ENCODE results near the gene TRIM43B. TPM values are rescaled to one million over a fixed set of nuclear protein-coding genes. Genes with fewer than 3 reads are reported as not detected.
A peak's percentile ranks its signal among the peaks of the same experiment; 100 is the strongest.
"Not testable (repeated sequence)": the region's sequence is repeated elsewhere in the genome, so short reads cannot be mapped to it uniquely, and the experiment has no call there.

Gene TRIM43B
- total RNA-seq: under 1 TPM in 2 of 8 experiments, not detected in 6; 0.23 to 0.28 TPM

DNA sequence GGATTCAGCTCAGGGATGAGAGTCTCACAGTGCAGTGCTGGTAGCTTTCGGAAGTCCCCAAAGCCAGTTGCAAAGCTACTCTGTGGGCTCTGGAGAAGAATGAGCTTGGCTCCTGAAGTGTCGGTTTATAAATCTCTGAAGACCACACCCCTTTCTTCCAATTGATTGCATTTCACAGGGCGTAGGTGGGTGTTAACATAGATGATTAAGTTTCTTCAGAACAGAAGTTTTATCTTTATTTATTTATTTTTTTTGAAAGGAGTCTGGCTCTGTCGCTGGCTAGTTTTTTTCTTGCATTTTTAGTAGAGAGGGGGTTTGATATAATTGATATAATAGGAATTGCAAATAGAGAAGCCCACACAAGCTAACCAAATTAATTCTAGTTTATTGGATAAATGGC is at the start of gene TRIM43B:
Gene TRIM43B (minus strand): TSS at position 101 of the 400 bp plus-strand sequence. CDS start 2,040 bp downstream, outside the sequence.
- ATAC-seq (replicated peaks in 6 of 8); H3K27ac ChIP-seq; H3K4me1 ChIP-seq (replicated peaks in 1 of 2); in situ Hi-C loops (cut with MboI; ENCODE audit: low pct_unique_long_range_greater_than_20kb in 2 of 9, low sequenced_read_pairs in 9 of 9, unreplicated experiment in 9 of 9); H3K4me3 ChIP-seq: not testable (repeated sequence)
- no CpG with 5 or more reads among the region's 4 CpGs for WGBS, 10 experiments

GRCh38 chr2:95531254-95531771 is 46.8 kb upstream of the TRIM43B start:
- 0 to 80% (median 35%) methylated on average over 1 to 4 of the region's 4 CpGs; no CpG with 5 or more reads in 2 of the 10 experiments for WGBS, 10 experiments
- in situ Hi-C loops (cut with MboI; ENCODE audit: low pct_unique_long_range_greater_than_20kb in 2 of 9, low sequenced_read_pairs in 9 of 9, unreplicated experiment in 9 of 9): no loop called here
- ATAC-seq (replicated peaks in 6 of 8): peak in 7 of 8 experiments; percentile 22 to 74 (median 32)
- Histone ChIP-seq H3K4me1 (replicated peaks in 1 of 2) (no peaks in the 10 kb centered on the region), H3K27ac (no peak overlapping the region), H3K4me3 (no peak overlapping the region)

- no peak overlapping the region for H3K4me3 ChIP-seq
- H3K4me1 ChIP-seq (replicated peaks in 1 of 2): no peaks in the 10 kb centered on the region
- no peak overlapping the region for H3K27ac ChIP-seq
- in situ Hi-C loops (cut with MboI; ENCODE audit: low pct_unique_long_range_greater_than_20kb in 2 of 9, low sequenced_read_pairs in 9 of 9, unreplicated experiment in 9 of 9): no loop called here
- 0 to 100% (median 80%) methylated on average over 1 to 4 of the region's 9 CpGs; no CpG with 5 or more reads in 3 of the 10 experiments for WGBS, 10 experiments
- peak in 7 of 8 experiments; percentile 5 to 92 (median 51) for ATAC-seq (replicated peaks in 6 of 8)
Measured at GRCh38 chr2:95530734-95531133, 46.2 kb upstream of the TRIM43B start.

- ATAC-seq (replicated peaks in 6 of 8): peak in 3 of 8 experiments; percentile 70 to 95 (median 73)
- Histone ChIP-seq H3K4me1 (replicated peaks in 1 of 2) (no peaks in the 10 kb centered on the region), H3K27ac (no peak overlapping the region), H3K4me3 (no peak overlapping the region)
- in situ Hi-C loops (cut with MboI; ENCODE audit: low pct_unique_long_range_greater_than_20kb in 2 of 9, low sequenced_read_pairs in 9 of 9, unreplicated experiment in 9 of 9): no loop called here
- WGBS, 10 experiments: 80 to 100% (median 97%) methylated on average over 1 to 33 of the region's 84 CpGs; no CpG with 5 or more reads in 5 of the 10 experiments
Measured at GRCh38 chr2:95526360-95527341, 42.1 kb upstream of the TRIM43B start.

DNA sequence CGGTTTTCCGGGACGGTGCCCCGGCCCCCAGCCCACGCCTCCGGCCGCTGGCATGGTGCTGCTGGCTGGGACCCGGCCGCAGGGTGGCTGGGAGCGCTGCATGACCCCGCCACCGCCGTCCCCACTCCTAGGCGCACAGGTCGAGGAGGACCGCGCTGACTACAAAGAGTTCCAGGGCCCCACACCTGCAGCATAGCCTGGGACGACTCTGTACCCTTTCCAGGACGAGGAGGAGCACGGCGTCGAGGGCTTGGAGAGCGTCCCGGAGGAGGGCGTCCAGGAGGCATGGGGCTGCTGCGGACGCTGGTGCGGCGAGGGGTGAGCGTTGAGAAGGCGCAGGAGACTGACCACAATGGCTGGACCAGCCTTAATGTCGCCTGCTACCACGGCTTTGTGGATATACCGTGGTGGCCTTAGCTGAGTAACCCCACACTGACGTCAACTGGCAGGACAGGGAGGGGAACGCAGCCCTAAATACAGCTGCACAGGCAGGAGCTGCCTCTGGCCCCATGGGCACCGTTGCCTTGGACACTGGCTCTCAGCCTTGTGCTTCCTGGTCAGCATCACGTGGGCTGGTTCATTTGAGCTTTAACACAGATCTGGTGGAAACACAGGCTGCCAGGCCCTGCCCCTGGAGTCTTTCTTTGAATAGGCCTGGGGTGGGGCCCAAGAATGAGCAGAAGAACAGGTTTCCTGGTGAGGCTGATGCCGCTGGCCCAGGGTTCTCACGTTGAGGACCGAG is 40.9 kb upstream of the TRIM43B start:
- H3K4me1 ChIP-seq (replicated peaks in 1 of 2): no peaks in the 10 kb centered on the region
- WGBS, 10 experiments: 58 to 97% (median 89%) methylated on average over 1 to 22 of the region's 41 CpGs; no CpG with 5 or more reads in 1 of the 10 experiments
- no peak overlapping the region for H3K4me3 ChIP-seq
- in situ Hi-C loops (cut with MboI; ENCODE audit: low pct_unique_long_range_greater_than_20kb in 2 of 9, low sequenced_read_pairs in 9 of 9, unreplicated experiment in 9 of 9): no loop called here
- H3K27ac ChIP-seq: no peak overlapping the region
- ATAC-seq (replicated peaks in 6 of 8): no peak

DNA sequence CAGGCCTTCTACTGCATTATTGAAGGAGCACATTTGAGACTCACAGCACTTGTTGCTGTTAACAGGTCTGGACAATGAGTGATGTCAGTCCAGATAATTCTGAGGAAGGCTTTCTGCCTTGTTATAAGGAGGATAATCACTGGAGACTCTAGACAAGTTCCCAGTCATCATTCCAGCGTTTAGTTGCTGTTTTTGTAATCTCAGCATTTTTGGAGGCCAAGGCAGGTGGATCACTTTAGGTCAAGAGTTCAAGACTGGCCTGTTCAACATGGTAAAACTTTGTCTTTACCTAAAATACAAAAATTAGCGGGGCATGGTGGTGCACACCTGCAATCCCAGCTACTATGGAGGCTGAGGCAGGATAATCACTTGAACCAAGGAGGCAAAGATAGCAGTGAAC is 39.6 kb upstream of the TRIM43B start:
- ATAC-seq (replicated peaks in 6 of 8): no peak
- in situ Hi-C loops (cut with MboI; ENCODE audit: low pct_unique_long_range_greater_than_20kb in 2 of 9, low sequenced_read_pairs in 9 of 9, unreplicated experiment in 9 of 9): no loop called here
- WGBS, 10 experiments: 86 to 100% (median 100%) methylated on average over 1 to 2 of the region's 2 CpGs; no CpG with 5 or more reads in 6 of the 10 experiments

GRCh38 chr2:95514718-95515117 is 30.2 kb upstream of the TRIM43B start:
- H3K4me1 ChIP-seq (replicated peaks in 1 of 2): no peaks in the 10 kb centered on the region
- no peak overlapping the region for H3K4me3 ChIP-seq
- no peak overlapping the region for H3K27ac ChIP-seq
- 55 to 100% (median 85%) methylated on average over 1 to 5 of the region's 6 CpGs; no CpG with 5 or more reads in 1 of the 10 experiments for WGBS, 10 experiments
- in situ Hi-C loops (cut with MboI; ENCODE audit: low pct_unique_long_range_greater_than_20kb in 2 of 9, low sequenced_read_pairs in 9 of 9, unreplicated experiment in 9 of 9): no loop called here
- peak in 4 of 8 experiments; percentile 56 to 100 (median 84) for ATAC-seq (replicated peaks in 6 of 8)

More for the DNA sequence above, 39.6 kb upstream of the TRIM43B start:
- Histone ChIP-seq H3K27ac (no peak overlapping the region), H3K4me3 (no peak overlapping the region), H3K4me1 (replicated peaks in 1 of 2) (no peaks in the 10 kb centered on the region)

DNA sequence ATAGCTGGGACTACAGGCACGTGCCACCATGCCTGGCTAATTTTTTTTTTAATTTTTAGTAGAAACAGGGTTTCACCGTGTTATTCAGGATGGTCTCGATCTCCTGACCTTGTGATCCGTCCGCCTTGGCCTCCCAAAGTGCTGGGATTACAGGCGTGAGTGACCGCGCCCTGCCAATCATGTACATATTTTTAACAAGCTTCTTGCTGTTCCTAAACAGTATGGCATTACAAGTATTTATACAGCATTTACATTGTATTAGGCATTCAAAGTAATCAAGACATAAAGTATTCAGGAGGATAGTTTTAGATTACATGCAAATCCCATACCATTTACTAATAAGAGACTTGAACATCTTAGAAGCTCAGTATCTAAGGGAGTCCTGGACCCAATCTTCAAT is 29.7 kb upstream of the TRIM43B start:
- H3K4me3 ChIP-seq; in situ Hi-C loops (cut with MboI; ENCODE audit: low pct_unique_long_range_greater_than_20kb in 2 of 9, low sequenced_read_pairs in 9 of 9, unreplicated experiment in 9 of 9); H3K27ac ChIP-seq; H3K4me1 ChIP-seq (replicated peaks in 1 of 2): not testable (repeated sequence)
- peak in 3 of 8 experiments; percentile 47 to 93 (median 62) for ATAC-seq (replicated peaks in 6 of 8)
- WGBS, 10 experiments: 40 to 87% (median 73%) methylated on average over 1 to 7 of the region's 8 CpGs; no CpG with 5 or more reads in 4 of the 10 experiments

DNA sequence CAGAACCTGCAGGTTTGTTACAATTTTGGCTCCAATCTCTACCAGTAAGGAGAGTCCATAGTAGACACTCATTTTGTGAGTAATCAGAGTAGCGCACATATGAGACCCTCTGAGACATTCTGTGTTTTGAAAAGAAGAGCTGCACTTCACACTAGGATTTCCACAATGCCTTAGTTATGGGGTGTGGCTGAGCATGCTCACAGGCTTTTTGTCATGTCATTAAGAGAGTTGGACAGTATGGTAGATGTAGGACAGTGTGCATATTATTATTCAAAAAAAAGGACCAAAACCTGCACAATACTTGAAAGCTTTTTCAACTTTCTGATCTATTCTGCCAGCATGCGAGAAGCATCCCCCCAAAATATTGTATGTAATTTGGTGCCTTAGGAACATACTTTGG is 24.9 kb upstream of the TRIM43B start:
- Histone ChIP-seq H3K4me1 (replicated peaks in 1 of 2) (no peaks in the 10 kb centered on the region), H3K27ac (no peak overlapping the region), H3K4me3 (no peak overlapping the region)
- WGBS, 10 experiments: 70 to 100% (median 93%) methylated on average over 1 to 2 of the region's 2 CpGs; no CpG with 5 or more reads in 1 of the 10 experiments
- in situ Hi-C loops (cut with MboI; ENCODE audit: low pct_unique_long_range_greater_than_20kb in 2 of 9, low sequenced_read_pairs in 9 of 9, unreplicated experiment in 9 of 9): no loop called here
- no peak for ATAC-seq (replicated peaks in 6 of 8)

- H3K4me1 ChIP-seq (replicated peaks in 1 of 2): no peaks in the 10 kb centered on the region
- H3K4me3 ChIP-seq: no peak overlapping the region
- in situ Hi-C loops (cut with MboI; ENCODE audit: low pct_unique_long_range_greater_than_20kb in 2 of 9, low sequenced_read_pairs in 9 of 9, unreplicated experiment in 9 of 9): no loop called here
- 24 to 97% (median 78%) methylated on average over 2 to 4 of the region's 4 CpGs; no CpG with 5 or more reads in 2 of the 10 experiments for WGBS, 10 experiments
- ATAC-seq (replicated peaks in 6 of 8): peak in 2 of 8 experiments; percentile 78 to 88
- H3K27ac ChIP-seq: no peak overlapping the region
Measured at GRCh38 chr2:95505222-95505621, 20.7 kb upstream of the TRIM43B start.

DNA sequence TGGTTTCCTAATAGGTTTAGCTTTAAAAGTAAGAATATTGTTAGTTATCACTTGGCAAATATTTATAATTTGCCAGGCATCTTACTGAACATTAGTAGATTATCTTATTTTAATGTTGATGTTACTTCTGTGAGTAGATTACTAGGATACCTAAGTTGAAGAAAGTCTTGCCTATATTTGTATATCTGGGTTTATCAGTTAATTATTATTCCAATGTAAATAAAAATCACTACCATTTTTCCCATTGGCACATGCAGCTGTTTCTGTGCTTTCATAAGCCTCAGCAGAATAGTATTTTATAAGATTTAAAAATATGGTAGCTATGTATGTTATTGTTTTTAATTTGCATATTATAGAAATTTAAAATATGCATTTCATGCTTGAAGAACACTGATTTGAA is 16.3 kb upstream of the TRIM43B start:
- in situ Hi-C loops (cut with MboI; ENCODE audit: low pct_unique_long_range_greater_than_20kb in 2 of 9, low sequenced_read_pairs in 9 of 9, unreplicated experiment in 9 of 9): no loop called here
- Histone ChIP-seq H3K27ac (no peak overlapping the region), H3K4me3 (no peak overlapping the region), H3K4me1 (replicated peaks in 1 of 2) (no peaks in the 10 kb centered on the region)
- no peak for ATAC-seq (replicated peaks in 6 of 8)

GRCh38 chr2:95492076-95492475 is 7.5 kb upstream of the TRIM43B start:
- H3K4me3 ChIP-seq; H3K4me1 ChIP-seq (replicated peaks in 1 of 2); ATAC-seq (replicated peaks in 6 of 8); H3K27ac ChIP-seq; in situ Hi-C loops (cut with MboI; ENCODE audit: low pct_unique_long_range_greater_than_20kb in 2 of 9, low sequenced_read_pairs in 9 of 9, unreplicated experiment in 9 of 9): not testable (repeated sequence)
- 71 to 100% (median 93%) methylated on average over 1 of the region's 1 CpG; no CpG with 5 or more reads in 6 of the 10 experiments for WGBS, 10 experiments

- H3K4me1 ChIP-seq (replicated peaks in 1 of 2); in situ Hi-C loops (cut with MboI; ENCODE audit: low pct_unique_long_range_greater_than_20kb in 2 of 9, low sequenced_read_pairs in 9 of 9, unreplicated experiment in 9 of 9); H3K4me3 ChIP-seq; ATAC-seq (replicated peaks in 6 of 8); H3K27ac ChIP-seq: not testable (repeated sequence)
- no CpG with 5 or more reads among the region's 3 CpGs for WGBS, 10 experiments
Measured at GRCh38 chr2:95475025-95475424, 9.5 kb downstream of the TRIM43B start.

All from motor neuron (in vitro differentiated cells).